Measurements from ENCODE around the gene WFDC12.

GRCh38 chr20:45157962-45158361 lies 33.7 kb upstream of the WFDC12 start:
- TF ChIP-seq CTCF (IDR thresholded peaks at IDR 0.05), result no peak
- TF ChIP-seq EZH2 (IDR thresholded peaks at IDR 0.05; ENCODE audit: borderline replicate concordance, insufficient read depth, low read depth, low read length, poor library complexity, severe bottlenecking), result no peak

Measured in B cell (primary cell).